ENCODE measurements around the gene INPP4A.

The INPP4A gene

DNA sequence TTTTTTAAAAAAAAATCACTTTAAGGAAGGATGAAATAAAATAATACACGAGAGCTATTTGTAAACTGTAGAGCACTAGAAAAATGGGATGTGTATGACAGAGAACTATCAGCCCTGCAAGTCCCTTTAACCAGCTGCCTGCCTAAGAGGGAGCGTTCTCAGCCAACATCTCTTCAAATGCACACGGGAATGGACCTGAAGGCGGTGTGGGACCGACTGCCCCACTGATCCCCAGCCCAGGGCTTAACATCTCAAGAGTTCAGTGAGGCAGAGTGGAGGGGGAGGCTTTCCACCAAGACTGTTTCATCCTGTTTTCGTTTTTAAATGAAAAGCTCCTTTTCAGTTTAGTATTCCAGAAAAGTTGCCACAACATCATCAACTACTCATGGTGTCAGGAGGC, 2.2 kb downstream of the INPP4A start:
- DNase-seq (ENCODE audit: low spot score), result no peak
- TF ChIP-seq, protein P1, sequence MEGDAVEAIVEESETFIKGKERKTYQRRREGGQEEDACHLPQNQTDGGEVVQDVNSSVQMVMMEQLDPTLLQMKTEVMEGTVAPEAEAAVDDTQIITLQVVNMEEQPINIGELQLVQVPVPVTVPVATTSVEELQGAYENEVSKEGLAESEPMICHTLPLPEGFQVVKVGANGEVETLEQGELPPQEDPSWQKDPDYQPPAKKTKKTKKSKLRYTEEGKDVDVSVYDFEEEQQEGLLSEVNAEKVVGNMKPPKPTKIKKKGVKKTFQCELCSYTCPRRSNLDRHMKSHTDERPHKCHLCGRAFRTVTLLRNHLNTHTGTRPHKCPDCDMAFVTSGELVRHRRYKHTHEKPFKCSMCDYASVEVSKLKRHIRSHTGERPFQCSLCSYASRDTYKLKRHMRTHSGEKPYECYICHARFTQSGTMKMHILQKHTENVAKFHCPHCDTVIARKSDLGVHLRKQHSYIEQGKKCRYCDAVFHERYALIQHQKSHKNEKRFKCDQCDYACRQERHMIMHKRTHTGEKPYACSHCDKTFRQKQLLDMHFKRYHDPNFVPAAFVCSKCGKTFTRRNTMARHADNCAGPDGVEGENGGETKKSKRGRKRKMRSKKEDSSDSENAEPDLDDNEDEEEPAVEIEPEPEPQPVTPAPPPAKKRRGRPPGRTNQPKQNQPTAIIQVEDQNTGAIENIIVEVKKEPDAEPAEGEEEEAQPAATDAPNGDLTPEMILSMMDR (IDR thresholded peaks at IDR 0.05; ENCODE audit: borderline replicate concordance, control extremely low read depth, extremely low read depth, insufficient read depth, missing control alignments), result no peak
- in situ Hi-C loops (cut with MboI; ENCODE audit: low sequenced_read_pairs, unreplicated experiment), result no loop called here

DNA sequence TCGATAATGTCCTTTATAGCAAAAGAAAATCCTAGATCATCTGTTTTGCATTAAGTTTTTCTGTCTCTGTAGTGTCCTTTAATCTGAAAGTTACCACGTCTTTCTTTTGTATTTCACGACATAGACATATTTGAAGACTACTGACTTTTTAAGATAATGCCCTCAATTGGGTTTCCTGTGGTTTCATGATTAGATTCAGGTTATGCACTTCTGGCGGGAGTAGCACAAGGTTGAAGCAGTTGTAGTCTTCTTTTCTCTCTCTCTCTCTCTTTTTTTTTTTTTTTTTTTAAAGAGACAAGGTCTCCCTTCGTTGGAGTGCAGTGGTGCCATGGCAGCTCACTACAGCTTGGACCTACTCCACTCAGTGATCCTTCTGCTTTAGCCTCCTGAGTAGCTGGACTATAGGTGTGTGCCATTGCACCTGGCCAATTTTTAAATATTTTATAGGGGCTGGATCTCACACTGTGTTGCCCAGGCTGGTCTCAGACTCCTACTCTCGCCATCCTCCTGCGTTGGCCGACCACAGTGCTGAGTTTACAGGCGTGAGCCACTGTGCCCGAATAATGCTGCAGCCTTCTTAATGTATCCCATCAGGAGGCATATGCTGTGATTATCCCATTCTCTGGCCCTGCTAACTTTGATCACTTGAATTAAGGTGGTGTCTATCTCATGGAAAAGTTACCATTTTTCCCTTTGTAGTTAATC, 3.9 kb downstream of the INPP4A start:
- in situ Hi-C loops (cut with MboI; ENCODE audit: low sequenced_read_pairs, unreplicated experiment), result no loop called here
- TF ChIP-seq, protein P1 (IDR thresholded peaks at IDR 0.05; ENCODE audit: borderline replicate concordance, control extremely low read depth, extremely low read depth, insufficient read depth, missing control alignments), result no peak
- no peak for DNase-seq (ENCODE audit: low spot score)

DNA sequence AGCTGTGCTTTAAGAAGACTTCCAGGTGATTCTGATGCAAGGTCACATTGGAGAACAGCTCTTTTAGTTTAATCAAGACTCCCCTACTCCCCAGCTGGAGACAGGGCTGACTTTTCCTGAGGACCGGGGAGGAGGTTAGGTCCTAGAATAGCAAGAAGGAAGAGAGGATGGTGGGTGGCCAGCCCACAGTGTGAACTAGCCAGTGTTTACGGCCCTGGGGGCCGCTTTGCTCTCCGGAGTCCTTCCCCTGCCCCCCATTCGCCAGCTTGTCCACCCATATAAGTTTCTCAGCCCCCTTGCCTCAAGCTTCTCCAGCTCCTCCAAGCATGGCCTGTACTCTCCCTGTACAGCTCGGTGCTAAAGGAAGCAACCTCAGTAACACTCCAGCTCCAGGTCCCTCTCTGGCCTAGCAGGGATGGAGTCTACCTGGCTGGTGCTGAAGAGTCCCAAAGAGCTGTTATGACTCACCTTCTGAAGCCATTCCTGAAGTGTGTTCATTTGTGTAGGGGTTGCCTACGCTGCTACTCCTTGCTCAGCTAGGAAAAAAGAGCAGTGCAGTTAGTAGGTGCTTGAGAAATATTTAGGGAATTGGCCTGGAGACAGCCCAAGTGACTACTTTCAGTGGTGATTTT, 7.9 kb downstream of the INPP4A start:
- no peak for DNase-seq (ENCODE audit: low spot score)
- in situ Hi-C loops (cut with MboI; ENCODE audit: low sequenced_read_pairs, unreplicated experiment), result no loop called here
- TF ChIP-seq, protein P1 (IDR thresholded peaks at IDR 0.05; ENCODE audit: borderline replicate concordance, control extremely low read depth, extremely low read depth, insufficient read depth, missing control alignments), result no peak

DNA sequence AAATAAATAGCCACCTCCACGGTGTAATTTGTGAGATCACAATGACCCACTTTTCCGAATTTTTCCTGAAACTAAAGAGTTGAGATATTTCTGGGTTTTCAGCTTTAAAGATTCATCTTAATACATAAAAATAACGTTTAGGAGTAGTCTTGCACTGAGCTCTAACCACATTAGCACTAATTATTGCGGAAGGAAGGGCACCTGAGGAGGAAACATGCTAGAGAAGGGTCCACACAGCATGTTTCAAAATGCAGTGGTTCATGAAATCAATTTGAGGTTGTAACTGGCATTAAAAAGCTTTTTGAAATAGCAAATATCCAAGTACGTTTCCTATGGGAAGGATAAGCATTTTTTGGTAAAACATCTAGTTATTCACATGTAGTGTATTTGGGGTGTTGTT, 8.4 kb downstream of the INPP4A start:
- no peak for DNase-seq (ENCODE audit: low spot score)
- in situ Hi-C loops (cut with MboI; ENCODE audit: low sequenced_read_pairs, unreplicated experiment), result no loop called here
- TF ChIP-seq, protein P1 (IDR thresholded peaks at IDR 0.05; ENCODE audit: borderline replicate concordance, control extremely low read depth, extremely low read depth, insufficient read depth, missing control alignments), result no peak

DNA sequence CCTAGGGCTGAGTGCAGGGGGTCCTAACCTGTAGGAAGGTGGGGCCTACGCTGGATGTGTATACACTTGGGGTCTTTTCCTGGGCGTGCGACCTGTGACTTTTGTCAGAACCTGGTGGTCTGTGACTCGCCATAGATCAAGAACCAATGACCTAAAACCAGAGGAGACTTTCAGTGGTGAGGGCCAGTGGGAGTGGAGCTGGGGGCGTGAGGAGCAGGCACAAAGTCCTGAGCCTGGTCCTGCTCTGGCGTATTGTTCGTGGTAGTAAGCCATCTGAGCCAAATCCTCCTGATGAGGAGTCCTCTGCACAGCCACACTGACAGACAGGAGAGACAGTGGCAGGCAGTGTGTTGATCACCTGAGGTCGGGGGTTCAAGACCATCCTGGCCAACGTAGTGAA, 8.9 kb downstream of the INPP4A start:
- TF ChIP-seq, protein P1 (IDR thresholded peaks at IDR 0.05; ENCODE audit: borderline replicate concordance, control extremely low read depth, extremely low read depth, insufficient read depth, missing control alignments), result no peak
- no peak for DNase-seq (ENCODE audit: low spot score)
- in situ Hi-C loops (cut with MboI; ENCODE audit: low sequenced_read_pairs, unreplicated experiment), result no loop called here

DNA sequence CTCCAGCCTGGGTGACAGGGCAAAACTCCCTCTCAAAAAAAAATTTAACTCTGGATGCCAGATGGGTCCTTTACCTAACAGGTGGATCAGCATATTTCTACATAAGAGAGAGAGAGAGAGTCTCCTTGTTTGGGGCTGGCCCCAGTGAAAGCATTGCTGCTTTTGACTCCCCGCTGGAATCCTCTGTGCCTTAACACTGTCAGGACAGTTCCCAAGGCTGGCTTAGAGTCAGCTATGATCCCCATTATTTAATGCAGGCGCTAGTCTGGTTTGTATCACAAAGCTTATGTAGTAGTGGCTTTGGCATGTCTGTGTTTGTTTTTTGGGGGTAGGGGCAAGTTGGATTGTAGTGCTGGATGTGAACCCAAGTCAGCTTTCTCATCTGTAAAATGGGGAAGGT, 9.4 kb downstream of the INPP4A start:
- no peak for DNase-seq (ENCODE audit: low spot score)
- TF ChIP-seq, protein P1 (IDR thresholded peaks at IDR 0.05; ENCODE audit: borderline replicate concordance, control extremely low read depth, extremely low read depth, insufficient read depth, missing control alignments), result no peak
- in situ Hi-C loops (cut with MboI; ENCODE audit: low sequenced_read_pairs, unreplicated experiment), result no loop called here
